IgD-negative memory B cell (primary cell): ENCODE data around the gene SERPINE2. TPM values are rescaled to one million over a fixed set of nuclear protein-coding genes. Genes with fewer than 3 reads are reported as not detected.
A peak's percentile ranks its signal among the peaks of the same experiment; 100 is the strongest.

Experiments
- H3K27ac Mint-ChIP-seq, 3 donors: one replicate each; pipeline ENCODE4 v1.8.0; 2020 to 2022; ENCODE audit warnings: mild to moderate bottlenecking in 3 of 3, mixed read lengths in 3 of 3, moderate library complexity in 1 of 3
- H3K27me3 Mint-ChIP-seq: one replicate; pipeline ENCODE4 v1.8.0; 2021; ENCODE audit warnings: mixed read lengths
- H3K36me3 Mint-ChIP-seq: one replicate; pipeline ENCODE4 v1.8.0; 2020; ENCODE audit warnings: mild to moderate bottlenecking, mixed read lengths
- H3K4me1 Mint-ChIP-seq, 3 donors: one replicate each; pipeline ENCODE4 v1.8.0; 2020 to 2022; ENCODE audit warnings: mixed read lengths in 3 of 3, mild to moderate bottlenecking in 1 of 3
- H3K4me3 Mint-ChIP-seq, 4 donors: one replicate each; pipeline ENCODE4 v1.8.0; 2020 to 2022; ENCODE audit warnings: mild to moderate bottlenecking in 4 of 4, mixed read lengths in 4 of 4, moderate library complexity in 3 of 4
- H3K9me3 Mint-ChIP-seq, 3 donors: one replicate each; pipeline ENCODE4 v1.8.0; 2020 to 2021; ENCODE audit warnings: mixed read lengths in 3 of 3, mild to moderate bottlenecking in 1 of 3
- polyA plus RNA-seq: library from polyadenylated mRNA; unstranded; fragments of 300-500 nt; fragmentation: Illumina TruSeq; gene quantifications from one replicate; pipeline ENCODE4 v1.2.3, GENCODE V29; 2021

Gene SERPINE2, protein sequence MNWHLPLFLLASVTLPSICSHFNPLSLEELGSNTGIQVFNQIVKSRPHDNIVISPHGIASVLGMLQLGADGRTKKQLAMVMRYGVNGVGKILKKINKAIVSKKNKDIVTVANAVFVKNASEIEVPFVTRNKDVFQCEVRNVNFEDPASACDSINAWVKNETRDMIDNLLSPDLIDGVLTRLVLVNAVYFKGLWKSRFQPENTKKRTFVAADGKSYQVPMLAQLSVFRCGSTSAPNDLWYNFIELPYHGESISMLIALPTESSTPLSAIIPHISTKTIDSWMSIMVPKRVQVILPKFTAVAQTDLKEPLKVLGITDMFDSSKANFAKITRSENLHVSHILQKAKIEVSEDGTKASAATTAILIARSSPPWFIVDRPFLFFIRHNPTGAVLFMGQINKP
- 2.9 TPM for polyA plus RNA-seq

DNA sequence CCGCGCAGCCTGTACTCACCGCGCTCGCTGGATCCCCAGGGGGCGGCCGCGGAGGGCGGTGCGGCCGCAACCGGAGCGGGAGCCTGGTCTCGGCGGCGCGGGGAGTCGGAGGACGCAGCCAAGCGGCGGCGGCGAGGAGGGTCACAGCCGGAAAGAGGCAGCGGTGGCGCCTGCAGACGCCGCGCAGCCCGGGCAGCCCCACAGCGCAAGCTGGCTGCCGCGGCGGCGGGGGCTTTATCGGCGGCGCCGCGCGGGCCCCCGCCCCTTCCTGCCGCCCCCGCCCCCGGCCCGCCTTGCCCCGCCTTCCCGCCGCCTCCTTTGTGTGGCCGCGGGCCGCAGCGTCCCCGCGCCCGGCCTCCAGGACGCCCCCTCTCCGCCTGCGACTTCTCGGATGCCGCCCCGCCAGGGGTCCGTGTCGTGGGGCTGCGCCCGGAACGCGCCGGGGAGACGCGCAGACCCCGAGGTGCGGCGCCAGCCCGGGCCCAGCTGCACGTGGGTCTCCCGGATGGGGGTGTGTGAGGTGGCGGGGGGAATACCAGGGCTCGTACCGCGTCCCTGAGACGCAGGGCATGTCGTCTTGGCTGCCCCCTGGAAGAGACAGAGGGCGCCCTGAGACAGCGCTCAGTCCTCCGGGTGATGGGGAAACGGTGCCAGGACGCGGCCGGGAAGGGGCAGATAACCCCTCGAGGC is at the start of gene SERPINE2:
TSS of gene SERPINE2 (minus strand) at position 207 of the 690 bp plus-strand sequence. CDS start 37,386 bp downstream, outside the sequence.
- Mint-ChIP-seq H3K4me3 (peak within 1 kb of the TSS; percentile 81 to 98 (median 94)), H3K4me1 (peaks cover 8 to 18% (median 10%) of the 10 kb centered on the region in 3 donors), H3K27me3 (peaks cover 42% of the 10 kb centered on the region), H3K36me3 (no peaks in the 10 kb centered on the region), H3K27ac (peak within 1 kb of the TSS in 1 of 3 donors; percentile 50), H3K9me3 (peaks cover 0 to 2% (median 0%) of the 10 kb centered on the region in 3 donors)

DNA sequence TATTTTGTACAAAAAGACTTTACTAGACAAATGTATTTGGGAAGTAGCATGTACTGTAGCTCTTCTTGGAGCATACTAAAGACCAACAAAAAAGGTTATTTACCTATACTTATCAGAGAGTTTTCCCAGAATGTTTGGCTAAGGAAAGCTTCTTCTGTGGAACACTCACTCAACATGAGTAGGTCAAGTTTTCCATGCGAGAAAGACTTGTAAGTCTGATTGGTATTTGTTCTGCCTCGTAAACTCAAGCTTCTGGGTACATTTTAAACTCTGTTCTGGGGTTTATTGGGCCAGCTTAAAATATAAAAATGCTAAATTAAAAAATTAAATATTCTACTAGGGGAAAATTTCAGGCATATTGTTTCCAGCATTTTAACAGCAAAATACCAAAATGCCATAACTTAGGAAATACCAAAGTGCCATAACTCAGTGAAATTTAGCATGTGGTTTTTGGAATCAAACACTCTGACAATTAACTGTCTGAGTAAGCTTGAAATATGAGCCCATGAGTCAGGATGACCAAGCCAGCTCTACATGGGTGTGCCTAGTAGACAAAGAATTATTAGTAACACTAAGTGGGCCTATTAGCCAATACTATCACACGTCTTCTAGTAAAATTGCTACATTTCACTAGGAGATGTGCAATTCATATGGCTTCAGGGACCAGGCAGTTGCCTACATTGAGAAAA is 47.3 kb upstream of the SERPINE2 start:
- H3K27ac Mint-ChIP-seq = no peak overlapping the region
- H3K36me3 Mint-ChIP-seq = no peaks in the 10 kb centered on the region
- H3K4me3 Mint-ChIP-seq = no peak overlapping the region
- H3K27me3 Mint-ChIP-seq = peaks cover 6% of the 10 kb centered on the region
- H3K9me3 Mint-ChIP-seq = no peaks in the 10 kb centered on the region
- H3K4me1 Mint-ChIP-seq = no peaks in the 10 kb centered on the region

DNA sequence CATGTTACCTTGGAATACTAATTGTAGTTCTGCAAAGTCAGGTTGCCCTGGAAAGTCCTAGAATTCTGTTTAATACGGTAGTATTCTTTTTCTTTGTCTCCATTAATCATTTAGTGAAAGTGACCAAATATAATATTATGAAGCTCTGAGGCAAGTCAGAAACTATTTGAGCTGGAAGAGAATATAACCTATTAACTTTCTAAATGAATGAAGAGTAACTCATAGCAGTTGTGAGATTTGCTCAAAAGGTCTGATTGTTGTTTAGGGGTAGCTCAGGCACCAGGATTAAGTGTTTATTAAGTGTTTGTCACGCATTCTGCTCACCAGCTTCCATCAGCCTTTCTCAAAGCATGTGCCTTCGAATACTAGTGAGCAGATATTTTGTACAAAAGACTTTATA is 46.7 kb upstream of the SERPINE2 start:
- Mint-ChIP-seq H3K9me3 (no peaks in the 10 kb centered on the region), H3K27me3 (peaks cover 6% of the 10 kb centered on the region), H3K27ac (no peak overlapping the region), H3K4me3 (no peak overlapping the region), H3K36me3 (no peaks in the 10 kb centered on the region), H3K4me1 (no peaks in the 10 kb centered on the region)

DNA sequence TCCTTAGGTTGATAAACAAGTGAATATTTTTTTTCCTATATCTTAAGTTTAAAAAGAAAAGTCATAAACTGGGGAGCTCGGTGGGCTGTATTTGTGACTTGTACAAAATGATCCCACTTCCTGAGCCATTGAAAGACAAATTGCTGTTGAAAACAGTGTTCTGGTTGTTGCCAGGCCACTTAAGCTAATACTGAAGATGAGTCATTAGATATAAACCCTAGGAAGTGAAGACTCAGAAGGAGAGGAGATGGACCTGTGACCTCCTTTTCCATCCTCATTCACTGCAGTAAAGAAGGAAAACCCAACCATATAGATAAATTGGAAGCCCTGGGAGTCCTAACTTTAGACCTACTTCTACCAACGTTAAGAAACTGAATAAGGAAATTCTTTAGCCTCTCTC is 46.2 kb upstream of the SERPINE2 start:
- H3K27me3 Mint-ChIP-seq = peaks cover 6% of the 10 kb centered on the region
- H3K9me3 Mint-ChIP-seq = no peaks in the 10 kb centered on the region
- H3K4me1 Mint-ChIP-seq = no peaks in the 10 kb centered on the region
- H3K4me3 Mint-ChIP-seq = no peak overlapping the region
- no peaks in the 10 kb centered on the region for H3K36me3 Mint-ChIP-seq
- H3K27ac Mint-ChIP-seq = no peak overlapping the region

DNA sequence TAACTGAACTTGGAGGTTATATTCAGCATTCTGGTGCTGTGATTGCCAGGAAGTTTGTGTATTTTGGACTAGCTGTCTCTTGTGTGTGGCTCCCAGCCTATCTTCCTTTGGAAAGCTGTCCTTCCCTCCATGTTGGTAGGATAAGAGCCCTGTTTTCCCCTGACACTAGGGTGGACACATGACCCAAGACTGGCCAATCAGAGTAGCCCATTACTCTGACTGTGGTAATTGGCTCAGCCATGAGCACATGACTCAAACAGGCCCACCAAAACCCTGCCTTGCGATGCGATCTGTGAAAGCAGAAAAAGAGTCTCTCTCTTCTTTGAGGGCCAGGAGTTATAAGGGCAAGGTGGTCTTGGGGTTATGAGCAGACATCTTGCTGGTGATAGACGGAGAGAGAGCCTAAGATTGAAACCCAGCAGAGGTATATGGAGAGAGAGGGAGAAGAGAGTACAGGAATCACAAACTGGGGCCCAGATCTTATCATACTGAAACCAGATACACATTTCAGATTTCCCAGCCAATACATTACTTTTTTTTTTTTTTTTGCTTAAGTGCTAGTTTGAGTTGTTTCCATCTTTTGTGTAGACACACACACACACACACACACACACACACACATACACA is 45.3 kb upstream of the SERPINE2 start:
- Mint-ChIP-seq H3K4me3 (no peak overlapping the region), H3K4me1 (no peaks in the 10 kb centered on the region), H3K27me3 (peaks cover 9% of the 10 kb centered on the region), H3K36me3 (no peaks in the 10 kb centered on the region), H3K27ac (no peak overlapping the region), H3K9me3 (no peaks in the 10 kb centered on the region)

DNA sequence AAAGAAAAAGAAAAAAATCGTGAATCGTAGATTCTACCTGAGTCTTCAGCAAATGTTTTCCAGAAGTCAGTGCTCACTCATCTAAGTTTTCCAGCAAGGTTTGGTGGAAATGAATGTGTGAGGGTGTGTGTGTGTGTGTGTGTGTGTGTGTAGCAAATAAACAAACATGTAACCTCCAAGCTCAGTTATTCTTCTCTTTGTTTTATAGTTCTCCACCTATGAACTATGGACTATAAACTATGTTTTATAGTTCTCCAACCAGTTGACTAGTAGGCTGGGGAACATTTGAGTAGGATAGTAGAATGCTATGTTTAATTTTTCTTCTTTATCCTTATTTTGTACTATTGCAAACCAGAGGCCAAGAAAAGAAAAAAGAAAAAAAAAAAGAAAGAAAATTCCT is 44.6 kb upstream of the SERPINE2 start:
- H3K9me3 Mint-ChIP-seq = no peaks in the 10 kb centered on the region
- peaks cover 9% of the 10 kb centered on the region for H3K27me3 Mint-ChIP-seq
- H3K36me3 Mint-ChIP-seq = no peaks in the 10 kb centered on the region
- H3K27ac Mint-ChIP-seq = no peak overlapping the region
- no peaks in the 10 kb centered on the region for H3K4me1 Mint-ChIP-seq
- no peak overlapping the region for H3K4me3 Mint-ChIP-seq

DNA sequence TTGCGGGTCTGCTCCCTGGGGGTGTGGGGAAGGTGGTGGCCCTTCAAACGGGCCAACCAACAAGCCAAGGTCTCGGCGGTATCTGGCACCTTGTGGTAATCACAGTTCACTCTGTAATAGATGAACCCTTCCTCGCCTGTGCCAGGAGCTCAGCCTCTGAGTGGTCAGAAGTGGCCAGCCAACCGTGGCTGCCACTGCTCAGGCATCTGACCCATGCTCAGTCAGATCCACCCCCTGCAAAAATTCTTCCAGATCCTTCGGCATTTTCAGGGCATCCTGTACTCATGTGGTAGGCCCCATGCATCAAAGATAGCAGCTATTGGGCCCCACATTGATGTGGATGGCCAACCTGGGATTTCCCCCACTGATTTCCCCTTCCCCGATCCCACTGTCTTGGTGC is 39.6 kb upstream of the SERPINE2 start:
- Mint-ChIP-seq H3K9me3 (no peaks in the 10 kb centered on the region), H3K4me3 (no peak overlapping the region), H3K27ac (no peak overlapping the region), H3K4me1 (no peaks in the 10 kb centered on the region), H3K27me3 (peaks cover 10% of the 10 kb centered on the region), H3K36me3 (no peaks in the 10 kb centered on the region)

DNA sequence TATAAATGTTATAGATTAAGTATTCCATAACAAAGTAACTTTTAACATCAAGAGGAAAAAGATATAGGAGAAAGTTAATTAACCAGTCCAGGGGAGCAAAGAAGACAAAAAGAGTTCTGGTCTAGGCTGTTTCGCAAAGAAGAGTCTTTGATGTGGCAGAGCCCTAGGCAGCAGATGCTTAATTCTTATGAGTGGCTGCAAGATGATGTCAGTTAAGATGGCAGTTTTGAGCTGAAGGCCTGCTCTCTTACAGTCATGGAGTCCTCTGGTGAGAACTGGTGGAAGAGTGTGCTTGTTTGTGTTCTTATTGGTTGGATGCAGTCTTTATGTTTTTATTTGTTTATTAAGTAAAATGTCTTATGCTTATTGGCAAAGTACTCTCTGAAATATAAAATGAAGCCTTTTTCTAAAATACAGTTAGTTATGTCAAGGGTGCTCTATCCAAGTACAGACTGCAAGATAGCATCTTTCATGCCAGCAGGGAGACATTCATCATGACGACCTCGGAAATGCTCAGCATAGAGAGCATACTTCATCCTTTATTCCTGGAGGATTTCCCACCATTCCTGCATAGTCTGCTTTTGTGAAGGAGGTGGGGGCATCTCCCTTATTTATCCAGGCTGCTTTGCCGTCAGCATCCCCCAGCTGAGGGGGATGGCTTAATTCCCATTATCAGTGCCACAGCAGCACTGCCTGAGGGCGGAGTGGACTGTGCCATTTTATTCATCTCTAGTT is 38.9 kb upstream of the SERPINE2 start:
- no peaks in the 10 kb centered on the region for H3K4me1 Mint-ChIP-seq
- H3K9me3 Mint-ChIP-seq = no peaks in the 10 kb centered on the region
- H3K27ac Mint-ChIP-seq = no peak overlapping the region
- peaks cover 7% of the 10 kb centered on the region for H3K27me3 Mint-ChIP-seq
- H3K36me3 Mint-ChIP-seq = no peaks in the 10 kb centered on the region
- no peak overlapping the region for H3K4me3 Mint-ChIP-seq

DNA sequence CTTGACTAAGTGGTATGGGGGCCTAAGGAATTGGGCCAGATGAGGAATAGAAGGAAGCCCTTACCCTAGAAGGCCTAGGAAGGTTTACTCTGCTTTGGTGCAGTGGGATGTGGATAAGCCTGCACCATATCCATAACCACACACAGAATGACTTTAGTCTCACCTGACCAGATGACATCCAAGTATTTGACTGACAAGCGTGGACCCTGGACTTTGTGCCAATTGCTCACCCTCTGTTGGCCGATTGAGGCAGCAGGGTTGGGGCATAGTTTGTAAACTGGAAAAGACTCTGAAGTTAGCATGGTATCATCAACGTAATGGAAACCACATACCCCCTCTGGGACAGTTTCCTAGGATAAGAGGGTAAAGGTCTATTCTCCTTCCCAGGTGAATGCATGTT is 36.5 kb upstream of the SERPINE2 start:
- no peaks in the 10 kb centered on the region for H3K4me1 Mint-ChIP-seq
- no peak overlapping the region for H3K4me3 Mint-ChIP-seq
- H3K36me3 Mint-ChIP-seq = no peaks in the 10 kb centered on the region
- no peak overlapping the region for H3K27ac Mint-ChIP-seq
- no peaks in the 10 kb centered on the region for H3K9me3 Mint-ChIP-seq
- peaks cover 4% of the 10 kb centered on the region for H3K27me3 Mint-ChIP-seq

DNA sequence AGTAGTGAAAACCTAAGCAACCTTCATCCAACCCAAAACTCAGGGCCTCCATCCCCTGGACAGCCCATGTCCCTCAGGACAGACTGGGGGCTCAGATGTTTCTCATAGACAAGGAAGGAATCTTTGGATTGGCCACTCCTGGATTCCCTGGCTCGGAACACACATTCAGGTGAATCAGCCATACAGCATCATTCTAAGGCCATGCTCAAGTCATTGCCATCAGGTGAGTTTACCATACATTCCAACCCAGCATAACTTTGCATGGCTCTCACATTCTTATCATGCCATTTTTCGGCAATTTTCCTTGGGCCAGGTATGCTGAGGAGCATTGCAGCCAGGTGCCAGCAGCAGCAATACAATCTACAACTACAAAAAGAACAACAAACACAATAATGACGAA is 34.6 kb upstream of the SERPINE2 start:
- Mint-ChIP-seq H3K9me3 (no peaks in the 10 kb centered on the region), H3K4me3 (peak overlapping the region in 1 of 4 donors; percentile 59), H3K27ac (no peak overlapping the region), H3K36me3 (no peaks in the 10 kb centered on the region), H3K4me1 (no peaks in the 10 kb centered on the region), H3K27me3 (peaks cover 1% of the 10 kb centered on the region)

DNA sequence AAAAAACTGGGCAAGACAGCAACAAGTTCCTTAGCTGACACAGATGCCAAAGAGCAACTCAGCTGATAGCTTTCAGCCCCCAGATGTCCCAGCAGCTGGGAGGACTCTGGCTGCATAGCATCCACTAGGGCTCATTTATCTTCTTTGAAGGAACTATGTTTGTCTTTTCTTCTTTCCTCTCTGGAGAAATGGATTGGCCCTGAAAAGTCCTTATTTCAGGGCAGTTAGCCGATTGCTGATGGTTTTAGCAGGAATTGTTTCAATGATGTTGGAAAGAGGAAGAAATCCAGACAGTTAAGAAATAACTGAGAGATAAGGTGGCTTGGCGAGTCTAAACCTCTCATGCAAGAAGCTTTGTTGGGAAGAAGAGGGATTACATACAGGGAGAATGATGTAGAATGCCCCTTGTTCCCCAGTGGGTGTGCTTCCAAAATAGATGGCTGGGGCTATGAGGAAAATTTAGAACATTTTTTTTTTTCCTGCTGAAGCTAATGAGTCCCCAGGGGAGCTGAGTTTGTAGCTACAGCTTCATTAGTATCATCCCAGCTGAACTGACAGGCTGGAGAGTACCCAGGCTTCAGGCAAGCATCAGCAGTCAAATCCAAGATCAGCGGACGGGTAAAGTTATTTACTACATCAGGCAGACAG is 33.6 kb upstream of the SERPINE2 start:
- no peaks in the 10 kb centered on the region for H3K9me3 Mint-ChIP-seq
- H3K36me3 Mint-ChIP-seq = no peaks in the 10 kb centered on the region
- no peaks in the 10 kb centered on the region for H3K4me1 Mint-ChIP-seq
- peaks cover 1% of the 10 kb centered on the region for H3K27me3 Mint-ChIP-seq
- H3K4me3 Mint-ChIP-seq = no peak overlapping the region
- H3K27ac Mint-ChIP-seq = no peak overlapping the region

DNA sequence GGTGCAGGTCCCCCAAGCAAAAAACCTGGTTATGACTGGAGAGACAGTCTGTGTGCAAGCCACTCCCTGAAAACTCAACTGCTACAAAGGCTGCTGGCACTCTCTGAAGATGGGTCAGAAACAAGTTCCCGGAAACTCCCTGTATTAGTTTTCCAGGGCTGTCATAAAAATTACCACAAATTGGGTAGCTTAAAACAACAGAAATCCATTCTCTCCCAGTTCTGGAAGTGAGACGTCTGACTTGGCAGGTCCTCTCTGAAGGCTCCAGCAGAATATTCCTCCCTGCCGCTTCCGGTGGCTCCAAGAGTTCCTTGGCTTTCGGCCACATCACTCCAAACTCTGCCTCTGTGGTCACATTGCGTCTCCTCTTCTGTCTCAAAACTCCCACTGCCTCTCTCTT is 30.1 kb upstream of the SERPINE2 start:
- H3K27me3 Mint-ChIP-seq = no peaks in the 10 kb centered on the region
- H3K27ac Mint-ChIP-seq = no peak overlapping the region
- H3K4me1 Mint-ChIP-seq = no peaks in the 10 kb centered on the region

DNA sequence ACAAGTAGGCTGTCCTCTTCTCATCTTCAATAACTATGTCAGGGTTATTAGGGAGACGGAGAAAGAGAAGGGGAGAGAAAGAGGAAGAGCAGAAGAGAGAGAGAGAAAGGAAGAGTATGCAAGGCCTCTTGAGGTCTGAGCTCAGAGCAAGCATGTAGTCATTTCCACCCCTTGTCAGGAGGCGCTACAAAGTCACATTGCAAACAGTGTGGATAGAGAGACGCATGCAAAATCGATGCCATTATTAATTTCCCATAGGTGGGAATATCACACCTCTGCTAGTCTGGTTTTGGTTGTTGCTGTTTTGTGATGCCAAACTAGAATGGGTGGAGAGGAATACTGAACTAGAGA is 24.2 kb upstream of the SERPINE2 start:
- Mint-ChIP-seq H3K4me3 (no peak overlapping the region), H3K36me3 (no peaks in the 10 kb centered on the region), H3K27me3 (no peaks in the 10 kb centered on the region), H3K4me1 (peaks cover 0 to 1% (median 0%) of the 10 kb centered on the region in 3 donors), H3K27ac (no peak overlapping the region), H3K9me3 (no peaks in the 10 kb centered on the region)

More for the DNA sequence above, 30.1 kb upstream of the SERPINE2 start:
- Mint-ChIP-seq H3K4me3 (no peak overlapping the region), H3K9me3 (no peaks in the 10 kb centered on the region), H3K36me3 (no peaks in the 10 kb centered on the region)
